Measurements from ENCODE around the gene RRAD.

RRAD gene

GRCh38 chr16:66931665-66932064, 6.3 kb upstream of the RRAD start:
- no peak for DNase-seq

- DNase-seq: no peak
Measured at GRCh38 chr16:66930189-66930588, 4.9 kb upstream of the RRAD start.

DNA sequence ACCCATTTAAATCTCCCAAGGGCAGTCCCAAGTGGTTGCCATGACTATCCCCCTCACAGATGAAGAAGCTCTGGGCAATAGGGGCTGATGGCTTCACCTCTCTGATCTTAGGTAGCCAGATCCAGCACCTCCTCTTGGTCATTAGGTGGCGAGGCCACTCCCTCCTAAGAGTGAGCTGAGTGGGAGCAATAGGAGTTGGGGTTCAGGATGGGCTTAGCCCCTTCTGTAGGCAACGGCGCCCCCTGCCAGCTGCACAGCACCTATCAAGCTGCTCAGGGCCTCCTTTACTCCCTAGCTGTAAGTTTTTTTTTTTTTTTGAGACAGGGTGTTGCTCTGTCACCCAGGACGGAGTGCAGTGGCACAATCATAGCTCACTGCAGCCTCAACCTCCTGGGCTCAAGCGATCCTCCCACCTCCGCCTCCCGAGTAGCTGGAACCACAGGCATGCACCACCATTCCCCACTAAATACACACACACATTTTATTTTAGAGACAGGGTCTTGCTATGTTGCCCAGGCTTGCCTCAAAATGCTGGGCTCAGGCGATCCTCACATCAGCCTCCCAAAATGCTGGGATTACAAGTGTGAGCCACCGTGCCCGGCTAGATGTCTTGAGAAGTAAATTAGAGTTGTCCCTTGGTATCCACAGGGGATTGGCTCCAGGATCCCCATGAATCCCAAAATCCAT, 3.5 kb upstream of the RRAD start:
- no peak for DNase-seq

DNA sequence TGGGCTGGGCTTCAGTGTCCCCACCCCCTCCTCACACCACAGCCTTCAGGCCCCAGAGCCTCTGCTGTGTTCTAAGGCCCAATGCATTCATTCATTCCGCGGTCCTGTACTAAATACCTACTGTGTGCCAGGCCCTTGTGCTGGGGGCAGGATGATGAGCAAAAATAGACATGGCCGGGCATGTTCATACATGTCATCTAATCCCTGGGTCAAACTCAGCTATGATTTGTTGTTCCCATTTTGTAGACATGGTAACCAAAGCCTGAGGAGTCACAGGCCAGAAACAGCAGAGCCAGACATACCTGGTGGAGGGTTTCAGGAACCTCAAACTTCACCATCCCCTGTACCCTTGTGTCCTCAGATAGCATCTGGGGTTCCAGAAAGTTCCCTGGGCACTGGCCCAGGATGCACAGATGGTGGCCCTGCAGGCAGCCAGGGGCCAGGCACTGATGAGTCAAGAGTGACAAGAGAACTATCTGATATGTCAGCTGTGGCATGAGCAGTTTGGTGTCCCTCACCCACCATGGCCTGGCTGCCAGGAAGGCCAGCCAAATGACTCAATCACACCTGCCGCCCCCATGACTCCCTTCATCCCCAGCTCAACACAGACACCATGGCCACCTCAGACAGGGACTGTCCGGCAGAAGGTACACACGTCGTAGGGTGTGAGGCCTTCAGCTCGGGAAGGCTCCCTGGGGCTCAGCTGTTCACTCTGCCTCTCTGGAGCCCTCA, 2.7 kb upstream of the RRAD start:
- DNase-seq: no peak

DNA sequence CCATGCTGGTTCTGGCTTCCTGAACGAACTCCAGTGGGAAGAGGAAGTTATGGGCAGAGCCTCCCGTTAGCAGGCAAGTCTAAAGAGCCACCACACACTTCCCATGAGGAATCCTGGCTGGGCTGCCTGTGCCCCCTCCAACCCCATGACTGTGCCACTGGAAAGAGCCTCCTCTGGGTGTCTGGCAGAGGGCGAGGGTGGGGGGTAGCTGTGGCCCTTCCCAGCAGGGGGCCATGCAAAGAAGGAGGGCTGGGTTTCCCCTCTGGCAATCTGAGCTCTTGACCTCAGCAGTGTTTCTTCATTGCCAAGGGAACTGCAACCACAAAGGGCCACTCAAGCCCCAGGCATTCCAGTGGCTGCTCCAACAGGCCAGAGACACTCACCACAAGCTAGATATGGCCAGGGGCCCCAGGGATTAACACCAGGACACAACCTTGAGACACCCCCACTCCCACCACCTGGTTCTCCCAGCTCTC, 1.7 kb upstream of the RRAD start:
- no peak for DNase-seq

GRCh38 chr16:66926171-66926947, 1.0 kb upstream of the RRAD start:
- no peak for DNase-seq

- DNase-seq: no peak
Measured at GRCh38 chr16:66924527-66925321, 611 bp downstream of the RRAD start.

- DNase-seq: no peak
Measured at GRCh38 chr16:66923866-66924265, 1.5 kb downstream of the RRAD start.

DNA sequence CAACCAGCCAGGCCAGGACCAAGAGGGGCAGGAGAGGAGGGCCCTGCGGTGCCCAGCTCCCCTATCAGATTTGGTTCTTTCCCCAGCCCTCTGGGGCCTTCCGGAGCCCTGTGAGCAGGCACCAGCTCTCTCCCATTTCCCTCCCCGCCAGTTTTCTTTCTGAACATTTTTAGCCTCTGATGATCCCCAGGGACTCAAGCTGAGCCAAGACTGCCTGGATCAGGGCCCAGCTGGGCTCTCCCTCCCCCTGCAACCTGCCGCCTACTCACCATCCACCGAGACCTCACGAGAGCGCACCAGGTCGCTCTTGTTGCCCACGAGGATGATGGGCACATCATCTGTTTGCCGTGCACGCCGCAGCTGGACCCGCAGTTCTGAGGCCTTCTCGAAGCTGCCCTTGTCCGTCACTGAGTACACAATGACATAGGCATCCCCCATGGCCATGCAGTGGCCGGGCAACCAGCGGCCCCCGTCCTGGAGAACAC, 2.0 kb downstream of the RRAD start:
- peak; percentile 84 for DNase-seq

DNA sequence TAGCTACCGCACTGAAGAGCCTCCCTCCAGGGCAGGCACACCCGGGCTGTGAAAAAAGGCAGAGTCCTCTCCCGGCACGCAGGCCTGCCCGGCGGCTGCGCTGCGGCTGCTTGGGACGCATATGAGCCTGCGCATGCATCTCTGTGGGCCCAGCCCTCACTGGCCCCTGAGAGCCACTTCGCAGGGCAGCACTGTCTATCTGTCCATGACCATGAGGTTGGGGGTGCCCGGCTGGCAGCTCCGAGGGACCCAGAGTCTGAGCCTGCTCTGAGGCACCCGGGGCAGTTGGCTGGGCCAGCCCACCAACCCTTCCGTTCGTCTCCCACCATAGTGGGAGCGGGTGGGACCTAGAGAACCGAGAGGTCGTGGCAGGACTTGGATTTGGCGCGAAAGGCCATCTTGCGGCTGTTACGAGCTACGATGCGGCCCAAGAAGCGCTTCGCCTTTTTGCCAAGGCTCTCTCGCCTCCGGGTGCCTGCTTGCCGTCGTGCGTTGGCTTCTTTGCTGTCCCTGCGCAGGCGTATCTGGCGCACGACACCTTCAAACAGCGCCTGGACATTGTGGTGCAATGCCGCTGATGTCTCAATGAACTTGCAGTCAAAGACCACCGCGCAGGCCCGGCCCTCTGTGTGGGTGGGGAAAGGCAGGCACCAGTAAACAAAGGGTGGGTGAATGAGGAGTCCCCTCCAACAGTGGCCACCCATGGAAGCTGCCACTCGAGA, 3.4 kb downstream of the RRAD start:
- no peak for DNase-seq

GRCh38 chr16:66920924-66921680, 4.2 kb downstream of the RRAD start:
- DNase-seq: no peak

GRCh38 chr16:66920299-66920590, 5.1 kb downstream of the RRAD start:
- no peak for DNase-seq

DNA sequence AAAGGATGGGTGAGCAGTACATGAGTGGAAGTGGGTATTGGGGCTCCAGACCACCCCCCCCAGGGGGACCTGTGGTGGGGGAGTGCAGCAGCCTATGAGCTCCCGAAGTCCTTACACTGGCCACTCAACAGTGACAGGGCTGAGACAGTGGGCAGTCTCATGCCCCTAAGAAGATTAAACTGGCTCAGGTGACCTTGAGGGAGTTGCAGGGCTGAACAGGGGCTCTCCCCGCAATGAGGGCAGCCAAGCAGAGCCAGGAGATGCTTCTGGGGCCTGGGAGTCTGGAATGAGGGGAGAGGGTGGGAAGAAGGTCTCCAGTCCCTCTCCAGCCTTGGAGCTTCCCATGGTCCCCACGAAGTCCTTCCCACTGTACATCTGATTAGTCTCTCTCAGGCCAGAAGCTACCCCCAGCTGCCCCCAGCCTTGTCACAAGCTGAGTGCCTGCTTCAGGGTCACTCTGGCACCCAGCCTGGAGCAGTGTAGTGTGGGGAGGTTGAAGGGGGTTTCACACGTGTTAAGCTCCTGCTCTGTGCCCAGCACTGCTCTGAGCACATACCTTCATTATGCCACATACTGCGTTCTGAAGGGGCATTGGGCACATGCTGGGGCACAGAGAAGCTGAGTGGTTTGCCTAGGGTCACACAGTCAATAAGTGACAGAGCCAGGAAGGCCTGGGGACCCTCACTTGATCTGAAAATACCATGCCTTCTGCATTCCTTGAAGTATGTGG, 5.6 kb downstream of the RRAD start:
- no peak for DNase-seq

- no peak for DNase-seq
Measured at GRCh38 chr16:66918803-66919568, 6.3 kb downstream of the RRAD start, which contains the start of gene CDH16. CDH16 (minus strand) TSS chr16:66918885; CDS start chr16:66918065, 820 bp downstream.

GRCh38 chr16:66918355-66918754, 7.0 kb downstream of the RRAD start:
- DNase-seq: no peak

GRCh38 chr16:66917741-66918140, 7.6 kb downstream of the RRAD start:
- no peak for DNase-seq

- no peak for DNase-seq
Measured at GRCh38 chr16:66916518-66916917, 8.8 kb downstream of the RRAD start.

DNA sequence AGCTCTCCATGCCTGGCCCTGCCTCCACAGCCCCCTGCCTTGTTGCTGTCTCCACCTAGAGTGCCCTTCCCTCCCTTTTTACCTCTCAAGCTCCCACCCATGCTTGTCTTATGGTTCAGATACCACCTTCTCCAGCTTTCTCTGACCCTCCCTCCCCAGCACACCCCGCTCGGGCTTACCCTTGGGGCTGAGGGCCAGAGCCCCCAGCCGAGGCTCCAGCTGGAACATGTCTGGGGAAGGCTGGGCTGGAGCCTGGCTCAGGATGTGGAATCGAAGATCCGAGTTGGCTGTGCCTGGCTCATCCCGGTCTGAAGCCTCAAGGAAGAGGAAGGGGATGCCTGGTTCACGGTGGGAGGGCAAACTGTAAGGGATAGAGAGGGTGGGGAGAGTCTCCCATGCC, 10.3 kb downstream of the RRAD start:
- no peak for DNase-seq

- no peak for DNase-seq
Measured at GRCh38 chr16:66914541-66914940, 10.8 kb downstream of the RRAD start.

DNA sequence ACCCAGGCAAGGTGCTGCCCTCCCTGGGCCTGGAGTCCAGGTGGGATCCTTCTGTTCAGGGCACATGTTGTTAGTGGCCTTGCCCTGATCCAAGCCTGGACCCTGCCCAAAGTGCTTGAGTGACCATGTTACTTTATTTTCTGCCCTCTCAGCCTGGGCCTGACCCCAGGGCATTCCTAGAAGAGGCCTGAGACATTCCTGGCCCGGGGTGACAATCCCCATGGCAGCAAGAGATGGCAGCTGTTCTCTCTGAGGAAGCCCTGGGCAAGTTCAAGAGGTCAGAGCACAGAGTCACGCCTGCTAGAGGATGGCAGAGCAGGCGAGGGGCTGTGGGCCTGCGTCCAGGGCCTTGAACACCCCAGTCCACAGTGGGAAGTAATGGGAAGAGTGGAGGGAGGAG, 11.6 kb downstream of the RRAD start:
- no peak for DNase-seq
